ENCODE measurements around the gene CD48. TPM values are rescaled to one million over a fixed set of nuclear protein-coding genes. Genes with fewer than 3 reads are reported as not detected.
"Not testable (repeated sequence)": the region's sequence is repeated elsewhere in the genome, so short reads cannot be mapped to it uniquely, and the experiment has no call there.

Gene CD48
- total RNA-seq, 1 donor from 2014 or later = not detected

GRCh38 chr1:160658162-160658813 lies 53.3 kb downstream of the CD48 start:
- H3K4me3 Mint-ChIP-seq (ENCODE audit: unreplicated experiment) = no peak overlapping the region
- H3K27me3 Mint-ChIP-seq (ENCODE audit: unreplicated experiment) = peaks cover 3% of the 10 kb centered on the region
- H3K36me3 Mint-ChIP-seq (ENCODE audit: unreplicated experiment) = no peaks in the 10 kb centered on the region
- no peaks in the 10 kb centered on the region for H3K4me1 Mint-ChIP-seq (ENCODE audit: low read depth, unreplicated experiment)
- no peak for DNase-seq
- no peak for TF ChIP-seq CTCF (IDR thresholded peaks at IDR 0.05; ENCODE audit: partially characterized antibody, unreplicated experiment)
- H3K9me3 Mint-ChIP-seq (ENCODE audit: unreplicated experiment) = peaks cover 2% of the 10 kb centered on the region
- H3K27ac Mint-ChIP-seq (ENCODE audit: unreplicated experiment) = no peak overlapping the region

- peaks cover 2% of the 10 kb centered on the region for H3K9me3 Mint-ChIP-seq (ENCODE audit: unreplicated experiment)
- no peak overlapping the region for H3K4me3 Mint-ChIP-seq (ENCODE audit: unreplicated experiment)
- H3K27ac Mint-ChIP-seq (ENCODE audit: unreplicated experiment) = no peak overlapping the region
- no peak for TF ChIP-seq CTCF (IDR thresholded peaks at IDR 0.05; ENCODE audit: partially characterized antibody, unreplicated experiment)
- H3K4me1 Mint-ChIP-seq (ENCODE audit: low read depth, unreplicated experiment) = peaks cover 4% of the 10 kb centered on the region
- peaks cover 4% of the 10 kb centered on the region for H3K27me3 Mint-ChIP-seq (ENCODE audit: unreplicated experiment)
- no peak for DNase-seq
- no peaks in the 10 kb centered on the region for H3K36me3 Mint-ChIP-seq (ENCODE audit: unreplicated experiment)
These were observed 54.3 kb downstream of the CD48 start for GRCh38 chr1:160657250-160657781.

- no peaks in the 10 kb centered on the region for H3K36me3 Mint-ChIP-seq (ENCODE audit: unreplicated experiment)
- no peak for TF ChIP-seq CTCF (IDR thresholded peaks at IDR 0.05; ENCODE audit: partially characterized antibody, unreplicated experiment)
- no peak overlapping the region for H3K4me3 Mint-ChIP-seq (ENCODE audit: unreplicated experiment)
- H3K27ac Mint-ChIP-seq (ENCODE audit: unreplicated experiment) = no peak overlapping the region
- peaks cover 2% of the 10 kb centered on the region for H3K9me3 Mint-ChIP-seq (ENCODE audit: unreplicated experiment)
- peaks cover 4% of the 10 kb centered on the region for H3K27me3 Mint-ChIP-seq (ENCODE audit: unreplicated experiment)
- peaks cover 4% of the 10 kb centered on the region for H3K4me1 Mint-ChIP-seq (ENCODE audit: low read depth, unreplicated experiment)
- no peak for DNase-seq
These were observed 54.9 kb downstream of the CD48 start for GRCh38 chr1:160656737-160657136.

GRCh38 chr1:160653620-160654016 lies 58.0 kb downstream of the CD48 start:
- no peak for TF ChIP-seq CTCF (IDR thresholded peaks at IDR 0.05; ENCODE audit: partially characterized antibody, unreplicated experiment)
- no peaks in the 10 kb centered on the region for H3K36me3 Mint-ChIP-seq (ENCODE audit: unreplicated experiment)
- no peak for DNase-seq
- H3K9me3 Mint-ChIP-seq (ENCODE audit: unreplicated experiment) = no peaks in the 10 kb centered on the region
- peaks cover 2% of the 10 kb centered on the region for H3K27me3 Mint-ChIP-seq (ENCODE audit: unreplicated experiment)
- H3K4me3 Mint-ChIP-seq (ENCODE audit: unreplicated experiment) = no peak overlapping the region
- no peak overlapping the region for H3K27ac Mint-ChIP-seq (ENCODE audit: unreplicated experiment)
- peaks cover 7% of the 10 kb centered on the region for H3K4me1 Mint-ChIP-seq (ENCODE audit: low read depth, unreplicated experiment)

GRCh38 chr1:160652924-160653619 lies 58.5 kb downstream of the CD48 start:
- peaks cover 4% of the 10 kb centered on the region for H3K27me3 Mint-ChIP-seq (ENCODE audit: unreplicated experiment)
- peaks cover 7% of the 10 kb centered on the region for H3K4me1 Mint-ChIP-seq (ENCODE audit: low read depth, unreplicated experiment)
- H3K9me3 Mint-ChIP-seq (ENCODE audit: unreplicated experiment) = no peaks in the 10 kb centered on the region
- DNase-seq = no peak
- no peaks in the 10 kb centered on the region for H3K36me3 Mint-ChIP-seq (ENCODE audit: unreplicated experiment)
- no peak overlapping the region for H3K4me3 Mint-ChIP-seq (ENCODE audit: unreplicated experiment)
- TF ChIP-seq CTCF (IDR thresholded peaks at IDR 0.05; ENCODE audit: partially characterized antibody, unreplicated experiment) = no peak
- no peak overlapping the region for H3K27ac Mint-ChIP-seq (ENCODE audit: unreplicated experiment)

- not testable (repeated sequence) for H3K27me3 Mint-ChIP-seq (ENCODE audit: unreplicated experiment); H3K4me3 Mint-ChIP-seq (ENCODE audit: unreplicated experiment); H3K9me3 Mint-ChIP-seq (ENCODE audit: unreplicated experiment); H3K27ac Mint-ChIP-seq (ENCODE audit: unreplicated experiment); DNase-seq; H3K36me3 Mint-ChIP-seq (ENCODE audit: unreplicated experiment)
- peaks cover 11% of the 10 kb centered on the region for H3K4me1 Mint-ChIP-seq (ENCODE audit: low read depth, unreplicated experiment)
These were observed 59.5 kb downstream of the CD48 start for GRCh38 chr1:160652065-160652641.

All from glutamatergic neuron (in vitro differentiated cells).